ENCODE data around the gene PDE4D.

PDE4D gene

GRCh38 chr5:58938563-58939424, 954.7 kb downstream of the PDE4D start:
- no peak overlapping the region for H3K4ac ChIP-seq (ENCODE audit: low read depth in 1 of 2, low read length in 2 of 2)
- 97% methylated on average over 10 of the region's 10 CpGs for WGBS
- H3K36me3 ChIP-seq (ENCODE audit: control insufficient read depth in 1 of 2, insufficient read depth in 2 of 2, low read depth in 1 of 2, low read length in 2 of 2), result no peaks in the 10 kb centered on the region
- H3K9me3 ChIP-seq (ENCODE audit: control insufficient read depth, low read length), result no peaks in the 10 kb centered on the region
- H3K79me1 ChIP-seq (replicated peaks; ENCODE audit: low read length, poor library complexity, severe bottlenecking), result no peaks in the 10 kb centered on the region
- no peak overlapping the region for H2BK15ac ChIP-seq (ENCODE audit: low read depth, poor library complexity, severe bottlenecking)
- no peak overlapping the region for H3K23ac ChIP-seq (ENCODE audit: low read length in 2 of 2)
- H4K8ac ChIP-seq (ENCODE audit: low read length), result no peak overlapping the region
- no peak for DNase-seq
- H2AFZ ChIP-seq (ENCODE audit: low read depth, low read length), result no peak overlapping the region
- no peaks in the 10 kb centered on the region for H3K4me1 ChIP-seq (ENCODE audit: control insufficient read depth, insufficient read depth, low read depth, low read length)
- H3K4me2 ChIP-seq (ENCODE audit: low read length, poor library complexity, severe bottlenecking), result no peak overlapping the region
- H3K27ac ChIP-seq (ENCODE audit: low read length, poor library complexity, severe bottlenecking), result no peak overlapping the region
- no peak overlapping the region for H2BK5ac ChIP-seq (ENCODE audit: low read depth, low read length, poor library complexity, severe bottlenecking)
- H4K91ac ChIP-seq (ENCODE audit: low read length), result no peak overlapping the region
- H2AK5ac ChIP-seq (ENCODE audit: low read length, severe bottlenecking), result no peak overlapping the region
- H3K14ac ChIP-seq (ENCODE audit: low read length in 2 of 2), result no peak overlapping the region
- no peak overlapping the region for H2BK12ac ChIP-seq (ENCODE audit: low read length in 2 of 2)
- no peak overlapping the region for H3K18ac ChIP-seq (ENCODE audit: low read depth in 1 of 2, low read length in 2 of 2)
- no peak overlapping the region for H3K4me3 ChIP-seq (ENCODE audit: insufficient read depth in 1 of 2, low read depth in 1 of 2, low read length in 2 of 2)
- no peak overlapping the region for H2BK120ac ChIP-seq (ENCODE audit: low read depth, low read length)
- no peak overlapping the region for H3K9ac ChIP-seq (ENCODE audit: low read length)
- no peaks in the 10 kb centered on the region for H3K27me3 ChIP-seq (ENCODE audit: control insufficient read depth in 1 of 2, insufficient read depth in 1 of 2, low read length in 2 of 2)

- Histone ChIP-seq H3K27ac (ENCODE audit: low read length, poor library complexity, severe bottlenecking) (no peak overlapping the region), H2AK5ac (ENCODE audit: low read length, severe bottlenecking) (no peak overlapping the region), H3K18ac (ENCODE audit: low read depth in 1 of 2, low read length in 2 of 2) (no peak overlapping the region), H3K9ac (ENCODE audit: low read length) (no peak overlapping the region), H4K8ac (ENCODE audit: low read length) (no peak overlapping the region), H3K4me3 (ENCODE audit: insufficient read depth in 1 of 2, low read depth in 1 of 2, low read length in 2 of 2) (no peak overlapping the region), H3K23ac (ENCODE audit: low read length in 2 of 2) (no peak overlapping the region), H3K27me3 (ENCODE audit: control insufficient read depth in 1 of 2, insufficient read depth in 1 of 2, low read length in 2 of 2) (no peaks in the 10 kb centered on the region), H3K4me2 (ENCODE audit: low read length, poor library complexity, severe bottlenecking) (no peak overlapping the region), H3K9me3 (ENCODE audit: control insufficient read depth, low read length) (no peaks in the 10 kb centered on the region), H3K4me1 (ENCODE audit: control insufficient read depth, insufficient read depth, low read depth, low read length) (no peaks in the 10 kb centered on the region), H2AFZ (ENCODE audit: low read depth, low read length) (no peak overlapping the region), H3K4ac (ENCODE audit: low read depth in 1 of 2, low read length in 2 of 2) (no peak overlapping the region), H2BK5ac (ENCODE audit: low read depth, low read length, poor library complexity, severe bottlenecking) (no peak overlapping the region), H2BK120ac (ENCODE audit: low read depth, low read length) (no peak overlapping the region), H3K14ac (ENCODE audit: low read length in 2 of 2) (peak overlapping the region in 1 of 2 experiments; percentile 48), H3K79me1 (replicated peaks; ENCODE audit: low read length, poor library complexity, severe bottlenecking) (no peaks in the 10 kb centered on the region), H4K91ac (ENCODE audit: low read length) (no peak overlapping the region), H2BK15ac (ENCODE audit: low read depth, poor library complexity, severe bottlenecking) (no peak overlapping the region), H2BK12ac (ENCODE audit: low read length in 2 of 2) (no peak overlapping the region), H3K36me3 (ENCODE audit: control insufficient read depth in 1 of 2, insufficient read depth in 2 of 2, low read depth in 1 of 2, low read length in 2 of 2) (no peaks in the 10 kb centered on the region)
- 87% methylated on average over 11 of the region's 19 CpGs for WGBS
- DNase-seq, result no peak
Observed at GRCh38 chr5:58937031-58937681, 956.4 kb downstream of the PDE4D start.

- H3K4ac ChIP-seq (ENCODE audit: low read depth in 1 of 2, low read length in 2 of 2), result no peak overlapping the region
- H3K27me3 ChIP-seq (ENCODE audit: control insufficient read depth in 1 of 2, insufficient read depth in 1 of 2, low read length in 2 of 2), result no peaks in the 10 kb centered on the region
- no peak overlapping the region for H3K4me2 ChIP-seq (ENCODE audit: low read length, poor library complexity, severe bottlenecking)
- H3K9ac ChIP-seq (ENCODE audit: low read length), result peak overlapping the region; percentile 70
- no peak overlapping the region for H3K27ac ChIP-seq (ENCODE audit: low read length, poor library complexity, severe bottlenecking)
- H3K18ac ChIP-seq (ENCODE audit: low read depth in 1 of 2, low read length in 2 of 2), result no peak overlapping the region
- H2BK12ac ChIP-seq (ENCODE audit: low read length in 2 of 2), result no peak overlapping the region
- DNase-seq, result no peak
- H2BK5ac ChIP-seq (ENCODE audit: low read depth, low read length, poor library complexity, severe bottlenecking), result no peak overlapping the region
- no peaks in the 10 kb centered on the region for H3K36me3 ChIP-seq (ENCODE audit: control insufficient read depth in 1 of 2, insufficient read depth in 2 of 2, low read depth in 1 of 2, low read length in 2 of 2)
- no peak overlapping the region for H2BK120ac ChIP-seq (ENCODE audit: low read depth, low read length)
- H3K9me3 ChIP-seq (ENCODE audit: control insufficient read depth, low read length), result no peaks in the 10 kb centered on the region
- H4K91ac ChIP-seq (ENCODE audit: low read length), result no peak overlapping the region
- H3K79me1 ChIP-seq (replicated peaks; ENCODE audit: low read length, poor library complexity, severe bottlenecking), result no peaks in the 10 kb centered on the region
- no peak overlapping the region for H4K8ac ChIP-seq (ENCODE audit: low read length)
- H2BK15ac ChIP-seq (ENCODE audit: low read depth, poor library complexity, severe bottlenecking), result no peak overlapping the region
- H2AFZ ChIP-seq (ENCODE audit: low read depth, low read length), result no peak overlapping the region
- H3K4me3 ChIP-seq (ENCODE audit: insufficient read depth in 1 of 2, low read depth in 1 of 2, low read length in 2 of 2), result peak overlapping the region in 1 of 2 experiments; percentile 52
- no peak overlapping the region for H3K23ac ChIP-seq (ENCODE audit: low read length in 2 of 2)
- no peak overlapping the region for H3K14ac ChIP-seq (ENCODE audit: low read length in 2 of 2)
- WGBS, result 90% methylated on average over 2 of the region's 3 CpGs
- no peaks in the 10 kb centered on the region for H3K4me1 ChIP-seq (ENCODE audit: control insufficient read depth, insufficient read depth, low read depth, low read length)
- no peak overlapping the region for H2AK5ac ChIP-seq (ENCODE audit: low read length, severe bottlenecking)
Observed at GRCh38 chr5:58934629-58935097, 958.9 kb downstream of the PDE4D start.

- WGBS, result 96% methylated on average over 4 of the region's 6 CpGs
- Histone ChIP-seq H2BK5ac (ENCODE audit: low read depth, low read length, poor library complexity, severe bottlenecking) (no peak overlapping the region), H4K91ac (ENCODE audit: low read length) (no peak overlapping the region), H3K4me1 (ENCODE audit: control insufficient read depth, insufficient read depth, low read depth, low read length) (no peaks in the 10 kb centered on the region), H3K9ac (ENCODE audit: low read length) (peak overlapping the region; percentile 70), H3K23ac (ENCODE audit: low read length in 2 of 2) (no peak overlapping the region), H3K27ac (ENCODE audit: low read length, poor library complexity, severe bottlenecking) (no peak overlapping the region), H3K27me3 (ENCODE audit: control insufficient read depth in 1 of 2, insufficient read depth in 1 of 2, low read length in 2 of 2) (no peaks in the 10 kb centered on the region), H2BK15ac (ENCODE audit: low read depth, poor library complexity, severe bottlenecking) (no peak overlapping the region), H2AFZ (ENCODE audit: low read depth, low read length) (no peak overlapping the region), H2AK5ac (ENCODE audit: low read length, severe bottlenecking) (no peak overlapping the region), H3K4me3 (ENCODE audit: insufficient read depth in 1 of 2, low read depth in 1 of 2, low read length in 2 of 2) (peak overlapping the region in 1 of 2 experiments; percentile 52), H2BK120ac (ENCODE audit: low read depth, low read length) (no peak overlapping the region), H3K4ac (ENCODE audit: low read depth in 1 of 2, low read length in 2 of 2) (no peak overlapping the region), H3K79me1 (replicated peaks; ENCODE audit: low read length, poor library complexity, severe bottlenecking) (no peaks in the 10 kb centered on the region), H3K9me3 (ENCODE audit: control insufficient read depth, low read length) (no peaks in the 10 kb centered on the region), H3K14ac (ENCODE audit: low read length in 2 of 2) (no peak overlapping the region), H2BK12ac (ENCODE audit: low read length in 2 of 2) (no peak overlapping the region), H3K4me2 (ENCODE audit: low read length, poor library complexity, severe bottlenecking) (no peak overlapping the region), H4K8ac (ENCODE audit: low read length) (no peak overlapping the region), H3K36me3 (ENCODE audit: control insufficient read depth in 1 of 2, insufficient read depth in 2 of 2, low read depth in 1 of 2, low read length in 2 of 2) (no peaks in the 10 kb centered on the region), H3K18ac (ENCODE audit: low read depth in 1 of 2, low read length in 2 of 2) (no peak overlapping the region)
- no peak for DNase-seq
Observed at GRCh38 chr5:58933891-58934628, 959.5 kb downstream of the PDE4D start.

All from mesenchymal stem cell (in vitro differentiated cells and primary cell).